Stimulated activated CD8-positive, alpha-beta memory T cell treated with anti-CD3 and anti-CD28 coated beads, Interleukin-4, amount 100 ng/mL, for 4 hours (primary cell): Measurements from ENCODE around the gene PARG.
"Not testable (repeated sequence)": the region's sequence is repeated elsewhere in the genome, so short reads cannot be mapped to it uniquely, and the experiment has no call there.

Experiments used
- DNase-seq, 2 donors: peaks; one replicate each; pipeline ENCODE4 v3.0.0-alpha.2; 2020; ENCODE audit warnings: low read depth in 2 of 2, low spot score in 1 of 2

PARG gene

GRCh38 chr10:49903829-49904228, 38.0 kb downstream of the PARG start:
- not testable (repeated sequence) for DNase-seq

DNA sequence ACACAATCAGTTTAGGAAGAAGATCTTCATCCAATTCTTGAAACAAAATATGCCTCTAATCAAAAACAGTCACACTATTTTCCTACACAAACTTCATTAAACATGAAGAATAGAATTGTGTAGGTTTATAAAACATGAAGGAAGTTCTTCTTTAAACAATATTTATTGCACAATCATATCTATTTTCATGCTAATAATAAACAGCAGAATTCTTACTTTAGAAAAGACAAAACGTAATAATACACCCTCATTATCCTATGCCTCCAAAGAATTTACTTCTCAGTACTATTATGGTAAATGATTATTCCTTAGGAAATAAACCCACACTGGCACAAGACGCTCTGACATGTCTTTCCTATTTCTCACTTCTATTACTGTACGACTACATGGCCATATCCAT, 41.4 kb downstream of the PARG start:
- not testable (repeated sequence) for DNase-seq

DNA sequence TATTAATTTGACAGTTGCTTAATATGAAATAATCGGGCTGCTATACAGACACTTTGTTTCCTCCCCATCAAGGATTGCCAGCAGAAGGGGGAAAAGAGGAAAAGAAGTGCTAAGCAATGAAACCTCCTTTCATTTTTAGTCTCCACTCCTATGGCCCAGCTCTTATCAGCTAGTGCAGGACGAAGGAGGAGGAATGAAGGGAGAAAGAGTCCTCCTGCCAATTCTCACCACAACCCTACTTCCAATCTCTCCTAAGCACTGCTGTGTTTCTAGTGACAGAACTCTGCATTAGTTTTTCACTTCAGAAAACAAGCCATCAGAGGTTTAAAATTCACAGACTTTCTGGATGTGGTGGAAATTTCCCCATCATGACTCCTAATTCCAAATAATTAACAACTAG, 41.8 kb downstream of the PARG start:
- not testable (repeated sequence) for DNase-seq

GRCh38 chr10:49890025-49890424, 51.8 kb downstream of the PARG start:
- not testable (repeated sequence) for DNase-seq

DNA sequence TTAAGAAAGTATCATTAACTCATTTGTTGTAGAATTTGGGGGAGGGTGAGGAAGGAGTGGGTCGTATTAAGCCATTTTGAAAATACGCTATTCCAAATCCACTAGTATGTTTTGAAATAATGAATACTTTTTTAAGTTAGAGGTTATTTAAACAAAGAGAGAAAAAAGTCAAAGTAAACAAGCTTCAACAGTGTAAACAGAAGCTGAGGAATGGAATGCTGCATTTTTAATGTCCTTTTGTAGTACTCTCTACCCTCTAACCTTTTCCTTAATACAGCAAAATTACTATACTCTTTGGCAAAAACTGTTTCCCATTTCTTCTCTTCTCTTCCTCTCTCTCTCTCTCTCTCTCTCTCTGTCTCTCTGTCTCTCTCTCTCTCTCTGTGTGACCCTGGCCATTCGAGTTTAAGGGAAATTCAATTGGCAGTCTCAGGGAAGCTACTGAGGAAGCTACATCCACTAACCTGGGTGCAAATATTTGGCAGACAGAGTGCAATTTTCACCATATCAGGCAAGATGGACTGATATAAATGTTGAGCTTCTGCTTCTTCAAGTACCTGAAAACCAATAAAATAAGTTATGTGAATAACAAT, 57.0 kb downstream of the PARG start:
- DNase-seq: not testable (repeated sequence)

- not testable (repeated sequence) for DNase-seq
Measured at GRCh38 chr10:49883852-49884251, 58.0 kb downstream of the PARG start.

GRCh38 chr10:49882327-49882726, 59.5 kb downstream of the PARG start:
- not testable (repeated sequence) for DNase-seq

DNA sequence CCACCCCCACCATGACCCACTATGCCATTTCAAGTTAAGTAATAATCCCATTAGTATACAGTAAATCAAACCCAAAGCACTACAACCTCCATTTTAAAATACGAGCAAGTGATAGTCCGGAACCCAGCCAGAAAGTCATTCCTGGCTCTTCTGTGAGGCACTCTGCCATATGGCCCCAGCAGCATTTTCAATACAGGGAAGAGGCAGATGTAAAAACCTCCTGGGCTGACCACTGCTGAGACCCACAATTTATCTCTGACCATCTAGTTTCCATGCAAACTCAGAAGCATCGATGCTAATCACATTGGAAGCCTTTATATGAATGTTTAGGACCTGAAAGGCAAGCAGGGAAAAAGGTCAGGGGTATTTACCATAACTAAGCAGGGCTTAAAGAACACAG, 69.1 kb downstream of the PARG start:
- not testable (repeated sequence) for DNase-seq

DNA sequence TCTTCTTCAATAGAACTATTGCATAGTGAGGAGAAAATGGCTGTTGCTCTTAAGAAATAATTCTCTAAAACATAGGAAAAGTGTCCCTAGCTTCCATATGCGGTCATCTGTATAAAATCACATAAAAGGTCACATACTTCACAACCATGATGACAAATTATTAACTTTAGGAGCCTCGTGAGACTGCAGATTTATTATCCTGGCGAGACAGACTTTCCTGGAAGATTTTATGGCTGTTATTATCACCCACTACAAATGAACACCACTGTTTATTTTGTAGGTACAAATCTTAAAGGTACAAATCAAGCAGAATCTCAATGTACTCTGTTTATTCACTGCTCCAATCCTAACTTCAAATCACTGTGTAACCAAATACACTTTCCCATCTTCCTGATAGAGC, 70.4 kb downstream of the PARG start:
- DNase-seq: not testable (repeated sequence)

GRCh38 chr10:49859933-49860332, 81.9 kb downstream of the PARG start:
- not testable (repeated sequence) for DNase-seq

- DNase-seq: not testable (repeated sequence)
Measured at GRCh38 chr10:49858697-49859382, 83.0 kb downstream of the PARG start.

DNA sequence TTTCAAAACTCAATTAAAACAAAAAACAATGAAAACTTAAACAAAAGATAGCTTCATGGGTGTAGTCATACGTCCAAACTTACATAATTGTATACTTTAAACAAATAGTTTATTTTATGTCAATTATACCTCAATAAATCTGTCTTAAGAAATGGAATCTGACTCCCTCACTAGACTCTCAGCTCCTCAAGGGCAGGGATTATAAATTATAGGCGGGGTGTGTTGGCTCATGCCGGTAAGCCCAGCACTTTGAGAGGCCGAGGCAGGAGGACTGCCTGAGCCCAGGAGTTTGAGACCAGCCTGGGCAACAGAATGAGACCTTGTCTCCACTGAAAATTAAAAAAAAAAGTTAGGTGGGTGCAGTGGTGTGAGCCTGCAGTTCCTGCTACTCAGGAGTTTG, 92.3 kb downstream of the PARG start:
- DNase-seq: not testable (repeated sequence)

DNA sequence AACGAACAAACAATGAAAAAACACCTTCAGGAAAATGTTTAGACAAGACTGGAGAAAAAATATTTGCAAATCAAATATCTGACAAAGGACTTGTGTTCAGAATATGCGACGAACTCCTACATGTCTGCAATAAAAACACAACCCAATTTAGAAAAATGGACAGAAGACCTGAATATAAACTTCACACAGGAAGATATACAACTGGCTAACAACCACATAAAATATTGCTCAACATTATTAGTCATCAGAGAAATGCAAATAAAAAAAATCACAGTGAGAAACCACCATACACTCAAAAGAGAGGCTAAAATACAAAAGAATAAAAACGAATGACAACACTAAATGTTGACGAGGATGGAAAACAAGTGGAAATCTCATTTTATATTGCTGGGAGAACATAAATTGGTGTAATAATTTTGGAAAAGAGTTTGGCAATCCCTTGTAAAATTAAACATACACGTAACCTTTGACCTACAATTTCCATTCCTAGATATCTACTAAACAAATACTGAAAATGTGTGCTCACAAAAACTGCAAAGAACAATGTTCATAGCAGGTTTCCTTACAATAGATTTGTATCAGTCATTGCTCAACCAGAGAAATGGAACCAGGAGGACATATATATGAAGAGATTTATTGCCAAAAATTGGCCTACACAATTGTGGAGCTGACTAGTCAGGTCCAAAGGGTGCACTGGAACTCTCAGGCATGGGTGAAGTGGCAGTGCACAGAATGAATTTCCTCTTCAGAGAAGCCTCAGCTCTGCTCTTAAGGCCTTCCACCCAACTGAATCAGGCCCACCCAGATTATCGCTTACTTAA, 96.8 kb downstream of the PARG start:
- DNase-seq: no peak

- DNase-seq: not testable (repeated sequence)
Measured at GRCh38 chr10:49842333-49842628, 99.5 kb downstream of the PARG start.

- no peak for DNase-seq
Measured at GRCh38 chr10:49841615-49842332, 100.1 kb downstream of the PARG start.

- DNase-seq: no peak
Measured at GRCh38 chr10:49837685-49838084, 104.1 kb downstream of the PARG start.

GRCh38 chr10:49837051-49837478, 104.8 kb downstream of the PARG start:
- no peak for DNase-seq

DNA sequence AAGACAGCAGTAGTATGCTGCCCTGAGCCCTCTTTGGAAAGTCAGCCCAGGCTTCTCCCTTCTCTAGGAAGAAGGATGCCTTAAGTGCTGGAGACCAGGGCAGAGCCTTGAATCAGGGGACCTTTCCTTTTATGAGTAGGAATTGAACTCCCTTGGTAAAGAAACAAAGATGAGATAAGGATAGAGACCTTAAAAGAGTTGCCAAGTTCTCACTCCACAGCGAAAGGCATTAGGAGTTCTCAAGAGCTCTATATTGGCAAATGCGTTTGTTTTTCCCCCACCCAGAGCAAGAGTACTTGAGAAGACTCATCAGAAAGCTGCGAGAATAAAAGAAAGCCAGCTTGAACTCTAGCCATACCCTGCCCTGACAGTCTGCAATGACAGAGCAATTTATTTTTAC, 106.9 kb downstream of the PARG start:
- DNase-seq: no peak

DNA sequence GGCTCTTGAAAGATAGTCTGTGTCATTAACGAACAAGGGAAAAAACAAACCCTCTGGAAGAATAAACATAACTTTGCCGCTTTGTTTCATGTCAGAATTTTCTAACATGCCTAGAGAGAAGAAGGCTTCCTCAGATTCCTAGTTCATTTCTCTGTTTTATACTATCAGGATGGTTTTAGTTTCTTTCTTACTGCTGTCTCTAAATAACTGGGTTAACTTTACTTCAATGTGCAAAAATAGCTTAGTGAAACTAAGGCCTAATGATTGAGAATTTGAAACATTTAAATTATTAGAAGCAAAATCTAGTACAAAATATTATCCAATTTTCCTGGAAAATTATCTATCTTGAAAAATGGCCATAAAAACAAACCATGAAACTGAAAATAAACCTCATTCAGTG, 107.6 kb downstream of the PARG start:
- no peak for DNase-seq

GRCh38 chr10:49833168-49833567, 108.7 kb downstream of the PARG start:
- DNase-seq: no peak

DNA sequence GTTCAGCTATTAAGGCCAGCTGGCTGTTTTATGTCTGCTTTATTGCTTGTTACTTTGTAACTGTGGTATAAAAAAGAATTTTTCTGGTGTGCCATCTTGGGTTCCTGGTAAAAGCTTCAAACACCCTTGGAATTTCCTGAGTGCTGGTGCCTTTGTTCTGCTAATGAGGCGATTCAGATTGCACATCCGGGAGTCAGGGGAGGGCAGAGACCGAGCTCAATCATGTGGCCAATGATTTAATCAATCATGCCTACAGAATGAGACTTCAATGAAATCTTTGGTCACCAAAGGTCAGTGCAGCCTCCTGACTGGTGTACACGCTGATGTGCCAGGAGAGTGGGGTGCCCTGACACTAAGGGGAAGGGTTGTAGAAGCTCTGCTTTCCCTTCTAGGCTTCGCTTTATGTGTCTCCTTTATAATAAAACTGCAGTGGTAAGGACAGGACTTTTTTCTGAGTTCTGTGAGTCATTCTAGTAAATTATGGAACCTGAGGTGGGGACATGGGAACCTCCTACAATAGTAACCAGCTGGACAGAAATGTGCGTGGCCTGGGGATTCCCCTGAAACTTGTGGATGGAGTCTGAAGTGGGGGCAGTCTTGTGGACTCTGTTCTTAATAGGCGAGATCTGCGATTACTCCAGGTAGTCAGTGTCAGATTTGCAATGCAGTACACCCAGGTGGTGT, 110.3 kb downstream of the PARG start:
- DNase-seq: no peak
